NCI-H510A treated with DMSO at 0.1 percent for 48 hours (cell line): Measurements from ENCODE around the gene RETSAT.
"Not testable (repeated sequence)": the region's sequence is repeated elsewhere in the genome, so short reads cannot be mapped to it uniquely, and the experiment has no call there.

Experiments used
- DNase-seq: peaks from one replicate; lab custom pipeline; 2025; lab: John Stamatoyannopoulos, UW

Gene RETSAT

DNA sequence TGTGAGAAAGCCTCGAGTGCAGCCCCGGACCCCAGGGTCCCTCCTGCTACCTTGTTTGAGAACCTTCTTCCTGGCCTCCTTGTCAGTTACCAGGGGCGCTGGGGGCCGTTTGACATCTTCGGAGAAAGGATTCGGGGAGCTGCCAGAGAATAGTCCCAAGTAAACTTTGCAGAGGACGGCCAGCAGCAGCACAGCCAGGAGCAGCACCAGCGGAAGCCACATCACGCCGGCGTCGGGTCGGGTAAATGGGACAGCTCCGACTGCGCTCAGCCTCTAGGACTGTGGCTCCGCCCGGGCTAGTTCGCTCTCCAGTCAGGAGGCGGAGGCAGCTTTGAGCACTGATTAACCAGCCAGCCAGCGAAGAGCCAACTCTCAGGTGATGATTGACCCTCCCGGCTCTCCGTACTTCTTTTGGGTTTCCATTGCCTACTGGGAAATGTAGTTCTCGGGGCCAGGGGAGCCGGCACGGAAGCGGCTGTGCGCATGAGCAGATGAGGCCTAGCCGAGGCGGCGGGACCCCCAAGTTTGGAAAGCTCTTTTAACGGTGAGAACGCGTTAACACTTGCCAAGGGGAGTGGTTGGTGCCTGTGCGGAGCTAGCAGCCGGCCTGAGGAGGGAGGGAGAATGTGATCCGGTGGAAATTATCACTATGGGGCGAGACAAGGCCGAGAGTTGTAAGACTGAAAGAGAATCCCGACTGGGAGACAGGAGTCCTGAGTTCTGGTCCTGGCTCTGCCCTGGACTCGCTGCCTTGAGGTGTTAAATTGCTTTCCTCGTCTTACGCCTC lies at the start of gene RETSAT, which contains the start of gene ELMOD3:
Gene RETSAT (minus strand): TSS at position 243 of the 787 bp plus-strand sequence. CDS start 21 bp downstream, at position 222.
Gene ELMOD3 (plus strand): TSS at position 484 of the 787 bp plus-strand sequence. CDS start 2,430 bp downstream, outside the sequence.
- peak; percentile 98 for DNase-seq

DNA sequence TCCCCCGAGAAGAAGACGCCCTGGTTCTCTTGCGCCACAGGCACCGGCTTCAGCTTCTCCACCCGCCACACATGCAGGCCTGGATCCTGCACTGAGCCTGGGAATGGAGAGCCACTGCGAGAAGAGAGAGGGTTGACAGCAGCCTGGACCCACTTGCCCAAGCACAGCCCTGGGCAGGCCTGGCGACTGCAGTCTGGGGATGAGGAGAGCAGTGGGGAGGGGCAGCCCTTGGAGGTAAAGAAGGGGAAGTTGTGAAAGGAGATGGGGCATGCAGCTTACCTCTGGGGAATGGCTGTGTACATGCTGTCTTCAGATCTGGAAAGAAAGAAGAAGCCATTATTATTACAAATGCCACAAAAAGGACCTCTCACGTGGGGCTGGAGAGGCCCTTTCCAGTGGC lies 47.5 kb upstream of the RETSAT start:
- DNase-seq = no peak

DNA sequence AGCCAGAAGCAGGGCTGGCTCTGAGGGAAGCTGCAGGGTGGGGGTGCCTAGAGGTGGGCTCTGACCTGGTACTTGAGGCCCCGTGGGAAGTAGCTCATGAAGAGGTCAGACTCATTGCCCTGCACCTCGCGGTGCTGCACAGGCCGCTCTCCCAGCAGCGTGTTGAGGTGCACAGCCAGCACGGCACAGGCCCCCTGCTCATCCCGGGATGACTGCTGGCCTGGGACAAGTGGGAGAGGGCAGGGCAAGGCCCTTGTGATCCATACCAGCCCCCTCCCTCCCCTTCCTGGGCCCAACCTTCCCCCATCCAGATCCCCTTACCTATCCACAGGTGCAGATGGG lies 47.1 kb upstream of the RETSAT start:
- no peak for DNase-seq

DNA sequence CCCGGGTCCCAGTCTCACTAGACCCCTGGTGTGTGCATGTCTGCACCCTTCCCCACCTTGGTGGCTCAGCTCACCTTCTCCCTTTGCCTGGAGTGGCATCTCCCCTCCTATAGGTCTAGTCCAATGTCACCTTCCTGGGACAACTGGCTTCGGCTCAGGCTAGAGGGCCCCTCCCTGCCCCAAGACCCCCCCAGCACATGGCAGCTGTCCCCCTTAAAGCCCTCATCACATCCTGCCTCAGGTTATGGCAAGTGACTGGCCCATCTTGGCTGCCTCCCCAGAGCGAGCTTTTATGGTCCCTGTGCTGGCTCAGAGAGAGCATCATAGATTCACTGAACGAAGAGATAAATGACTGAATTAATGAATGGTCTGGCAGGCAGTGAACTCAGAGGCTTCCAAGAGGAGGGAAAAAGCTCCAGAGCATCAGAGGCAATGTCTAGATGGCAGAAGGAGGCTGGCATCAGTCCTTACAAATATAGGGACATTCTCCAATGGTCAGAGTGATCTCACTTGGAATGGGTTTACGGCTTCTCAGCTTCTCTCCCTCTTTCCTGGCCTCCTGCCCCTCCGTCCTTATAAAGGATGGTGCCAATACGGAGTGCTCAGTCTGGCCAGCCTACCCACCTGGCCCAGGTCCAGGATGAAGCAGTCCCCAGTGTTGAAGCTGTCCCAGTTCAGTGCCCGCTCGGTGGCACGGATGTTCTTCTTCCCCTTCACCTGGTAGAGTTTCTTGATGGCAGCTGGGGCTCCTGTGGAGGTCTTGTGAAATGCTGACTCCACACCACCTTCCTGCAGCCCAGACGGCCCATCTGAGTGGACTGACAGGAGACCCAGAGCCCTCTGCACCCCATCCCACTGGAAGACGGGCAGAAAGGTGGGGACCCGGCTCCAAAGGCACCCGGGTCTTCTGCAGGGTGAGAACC lies 46.5 kb upstream of the RETSAT start:
- DNase-seq = no peak

DNA sequence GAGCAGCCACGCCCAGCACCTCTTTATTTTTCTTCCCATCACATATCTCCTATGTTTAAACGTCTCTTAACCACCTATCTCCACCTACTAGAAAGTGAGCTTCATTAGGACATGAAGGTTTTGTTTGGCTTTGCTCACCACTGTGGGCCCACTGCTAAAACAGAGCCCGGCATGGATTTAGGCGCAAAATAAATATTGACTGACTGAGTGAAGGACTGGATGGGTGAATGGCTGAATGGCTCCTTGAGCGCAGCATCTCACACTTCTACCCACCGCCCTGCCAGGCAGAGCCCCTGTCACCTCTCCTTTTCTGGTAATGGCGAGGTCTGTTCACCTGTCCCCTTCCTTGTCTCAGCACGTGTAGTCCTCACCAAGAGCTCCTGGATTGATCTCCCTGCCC lies 45.7 kb upstream of the RETSAT start:
- DNase-seq = no peak

DNA sequence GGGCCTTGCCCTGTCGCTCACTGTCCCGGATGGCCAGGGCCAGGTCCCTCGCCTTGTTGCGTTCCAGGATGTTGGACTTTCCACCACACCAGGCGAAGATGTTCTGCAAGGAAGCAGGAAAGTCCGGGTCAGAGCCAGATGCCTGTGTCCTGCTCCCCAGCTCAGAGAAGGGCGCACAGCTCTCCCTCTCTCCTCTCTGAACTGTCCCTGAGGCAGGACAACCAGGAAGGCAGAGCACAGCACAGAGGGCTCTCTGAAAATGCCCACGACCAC lies 44.8 kb upstream of the RETSAT start:
- no peak for DNase-seq

DNA sequence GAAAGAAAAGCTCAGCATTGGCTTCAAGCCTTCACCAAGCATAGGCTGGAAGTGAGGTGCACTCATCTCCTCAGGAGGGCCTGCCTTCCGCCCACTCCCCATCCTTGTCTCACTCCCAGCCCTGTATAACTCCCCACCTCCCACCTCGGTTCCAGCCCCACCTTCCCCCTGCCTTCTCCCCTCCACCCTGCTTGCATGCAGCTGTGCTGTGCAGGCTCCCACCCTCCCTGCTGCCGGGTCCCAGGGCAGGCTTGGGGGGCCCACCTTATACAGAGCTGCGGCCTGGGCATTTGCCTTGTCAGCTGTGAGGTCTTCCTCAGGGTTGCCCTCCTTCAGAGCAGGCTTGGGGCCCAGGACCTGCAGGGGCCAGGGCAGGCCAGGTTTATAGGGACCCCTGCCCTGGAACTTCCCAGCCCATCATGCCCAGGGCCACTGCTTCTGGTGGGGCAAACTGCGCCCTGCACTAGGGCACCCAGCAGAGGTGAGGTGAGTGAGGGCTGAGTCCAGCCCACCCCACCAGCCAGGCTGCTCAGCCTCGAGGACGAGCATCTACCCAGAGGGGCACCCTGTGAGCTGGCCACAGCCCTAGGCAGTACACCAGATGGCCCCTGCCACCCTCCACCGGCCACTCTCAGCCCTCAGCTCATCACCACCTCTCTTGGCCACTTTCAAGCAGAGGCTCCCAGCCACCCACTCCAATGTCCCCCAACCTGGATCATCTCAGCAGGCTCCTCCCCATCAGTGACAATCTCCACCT lies 44.3 kb upstream of the RETSAT start:
- DNase-seq = no peak

DNA sequence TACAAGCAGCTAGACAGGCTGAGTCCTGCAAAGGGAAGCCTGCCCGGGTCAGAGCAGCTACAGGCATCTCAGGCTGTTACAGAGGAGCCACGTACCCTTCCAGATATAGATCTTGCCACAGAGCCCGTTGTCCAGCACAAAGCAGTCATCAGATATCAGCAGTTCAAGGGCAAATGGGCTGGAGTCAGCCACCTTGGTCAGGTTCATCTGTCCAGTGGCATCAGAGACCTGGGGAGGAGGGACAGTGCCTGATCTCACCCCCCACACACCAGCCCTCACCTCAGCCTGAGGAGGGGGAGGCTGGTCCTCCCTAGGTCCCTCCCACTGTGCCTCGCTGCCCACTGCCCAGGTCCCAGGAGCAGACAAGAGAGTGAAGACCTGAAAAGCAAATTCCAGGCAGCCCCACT lies 43.6 kb upstream of the RETSAT start:
- DNase-seq = no peak

DNA sequence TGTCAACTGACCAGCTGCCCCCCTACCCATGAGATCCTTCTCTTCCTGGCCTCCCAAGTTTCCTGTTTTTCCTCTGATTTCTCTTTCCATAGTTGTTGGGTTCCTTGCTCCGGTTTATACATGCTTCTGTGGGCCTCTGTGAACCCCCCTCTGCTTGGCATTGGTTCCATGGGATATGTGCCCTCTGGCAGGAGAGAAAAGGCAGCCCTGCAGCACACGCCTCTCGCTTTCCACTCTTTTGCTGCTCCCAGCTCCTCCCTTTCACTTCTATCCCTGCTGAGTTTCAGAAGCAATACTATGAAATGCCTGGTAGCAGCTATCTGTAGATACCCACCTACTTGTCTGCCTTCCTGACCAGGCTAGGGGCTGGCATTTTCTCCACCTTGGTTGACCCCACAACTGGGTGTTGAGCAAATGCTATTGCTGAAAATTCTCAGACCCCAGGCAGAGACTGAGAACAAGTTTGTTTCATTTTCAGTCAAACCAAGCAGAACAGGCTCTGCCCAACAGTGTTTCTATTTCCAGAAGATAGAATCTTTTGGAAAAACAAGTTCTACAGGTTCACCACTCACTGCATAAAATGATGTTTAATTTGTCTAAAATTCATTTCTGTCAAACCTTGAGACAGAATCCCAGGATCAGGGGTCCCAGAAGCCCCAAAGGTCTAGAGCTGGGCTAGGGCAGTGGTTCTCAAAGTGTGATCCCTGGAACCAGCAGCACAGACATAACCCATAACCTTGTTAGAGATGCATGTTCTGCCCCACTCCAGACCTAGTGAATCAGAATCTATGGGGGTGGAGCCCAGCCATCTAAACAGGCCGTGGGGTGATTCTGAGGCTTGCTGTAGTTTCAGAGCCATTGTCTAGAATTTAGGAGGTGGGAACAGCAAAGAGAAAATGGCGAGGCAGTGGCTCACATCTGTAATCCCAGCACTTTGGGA lies 42.5 kb upstream of the RETSAT start:
- no peak for DNase-seq

DNA sequence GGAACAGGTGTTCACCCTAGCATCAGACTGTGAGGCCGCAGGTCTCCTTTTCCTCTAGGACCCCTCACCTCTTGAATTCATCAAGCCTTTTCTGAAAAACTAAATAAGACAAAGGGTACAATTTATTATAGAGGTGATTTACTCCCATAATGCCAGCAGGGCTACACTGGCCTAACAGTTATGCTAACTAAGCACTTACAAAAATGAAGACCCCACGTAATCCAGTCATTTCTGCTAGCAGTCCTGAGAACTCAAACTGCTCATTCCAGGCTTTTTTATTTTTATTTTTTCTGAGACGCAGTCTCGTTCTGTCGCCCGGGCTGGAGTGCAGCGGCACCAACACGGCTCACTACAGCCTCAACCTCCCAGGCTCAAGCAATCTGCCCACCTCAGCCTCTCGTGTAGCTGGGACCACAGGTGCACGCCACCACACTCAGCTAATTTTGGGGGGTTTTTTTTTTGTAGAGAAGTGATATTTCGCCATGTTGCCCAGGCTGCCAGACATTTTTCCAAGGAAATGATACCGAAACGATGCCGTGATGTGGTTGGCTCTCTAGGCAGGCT lies 41.7 kb upstream of the RETSAT start:
- no peak for DNase-seq

DNA sequence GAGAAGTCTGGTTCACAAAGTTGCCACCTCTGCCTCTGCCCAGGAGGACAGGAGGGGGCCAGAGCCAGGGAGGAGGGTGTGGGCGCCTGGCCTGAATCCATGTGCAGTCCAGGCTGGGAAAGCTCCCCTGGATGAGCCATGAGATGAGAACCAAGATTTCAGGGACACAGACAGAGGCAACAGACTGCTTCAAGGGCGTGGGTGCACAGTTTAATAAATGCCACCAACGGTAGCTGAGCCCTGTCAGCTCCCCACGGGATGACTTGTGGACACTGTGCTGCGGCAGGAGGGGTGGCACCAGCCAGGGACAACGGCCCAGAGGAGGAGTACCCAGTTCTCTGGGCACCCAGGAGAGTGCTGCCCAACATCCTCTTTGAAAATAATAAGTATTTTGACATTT lies 40.6 kb upstream of the RETSAT start:
- no peak for DNase-seq

DNA sequence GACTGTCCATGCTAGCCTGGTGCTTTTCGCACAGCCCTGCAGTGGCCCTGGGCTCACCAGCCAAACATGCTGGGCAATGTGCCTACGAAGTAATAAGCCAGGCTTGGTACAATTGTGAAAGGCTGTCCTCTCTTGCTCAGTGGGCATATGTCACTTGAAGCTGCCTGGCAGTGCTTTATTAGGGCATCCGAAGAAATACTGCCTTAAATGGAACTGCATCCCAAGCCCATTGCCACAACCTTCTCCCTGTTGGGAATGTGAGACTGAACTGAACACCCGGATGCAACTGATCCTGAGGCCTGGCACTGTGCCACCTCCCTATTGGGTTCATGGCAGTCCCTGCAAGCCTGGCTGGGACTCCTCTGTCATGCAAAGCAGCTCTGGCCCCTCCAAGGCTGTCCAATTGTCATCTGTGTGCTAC lies 39.9 kb upstream of the RETSAT start:
- DNase-seq = peak; percentile 77

DNA sequence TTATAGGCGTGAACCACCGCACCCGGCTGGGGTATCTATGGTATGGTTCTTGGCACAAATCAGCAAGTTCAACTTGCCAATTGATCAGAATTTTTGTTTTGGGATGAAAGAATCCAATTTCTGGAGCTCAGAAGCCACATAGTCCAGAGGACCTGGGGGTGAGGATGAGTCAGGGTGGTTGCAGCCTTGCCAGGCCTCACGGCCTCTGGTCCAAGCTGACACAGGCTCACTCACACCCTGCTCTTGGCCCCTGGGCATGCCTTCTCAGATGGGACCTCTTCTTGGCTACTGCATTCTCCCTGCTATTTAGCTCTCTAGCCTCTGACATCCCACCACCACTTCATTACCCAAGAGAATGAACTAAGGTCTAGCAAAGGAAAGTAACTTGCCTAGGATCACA lies 39.5 kb upstream of the RETSAT start:
- DNase-seq = no peak

DNA sequence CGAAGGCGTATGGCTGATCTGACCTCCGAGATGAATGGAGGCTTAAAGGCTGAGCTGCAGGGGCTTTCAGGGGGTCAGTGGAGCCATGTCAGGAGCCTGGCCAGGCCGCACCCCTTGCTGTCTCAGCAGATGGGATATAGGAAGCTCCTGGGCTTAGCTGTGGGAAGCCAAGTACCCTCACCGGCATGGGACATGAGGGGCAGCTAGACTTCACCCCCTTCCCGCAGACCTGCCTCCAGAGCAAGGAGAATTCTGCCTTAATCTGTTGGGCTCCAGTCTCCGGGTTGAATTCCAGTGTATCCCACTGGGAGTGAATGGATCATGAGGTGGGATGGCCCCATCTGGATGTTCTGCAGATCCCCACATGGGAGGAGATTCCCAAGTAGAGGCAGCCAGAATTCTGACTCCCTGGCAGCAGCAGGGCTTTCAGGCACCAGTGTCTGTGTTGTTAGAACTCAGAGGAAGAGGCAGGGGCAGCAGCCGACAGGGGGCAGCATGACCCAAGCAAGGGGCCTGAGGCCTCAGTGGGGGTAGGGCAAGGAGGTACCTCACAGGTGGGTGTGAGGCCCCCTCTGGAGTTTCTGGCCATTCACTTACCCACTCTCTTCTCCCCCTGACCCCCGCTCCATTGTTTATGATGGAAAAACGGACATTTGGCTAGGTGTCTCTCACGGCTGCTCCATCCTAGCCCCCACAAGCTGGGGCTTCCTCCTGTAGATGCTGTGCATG lies 36.8 kb upstream of the RETSAT start:
- DNase-seq = no peak

DNA sequence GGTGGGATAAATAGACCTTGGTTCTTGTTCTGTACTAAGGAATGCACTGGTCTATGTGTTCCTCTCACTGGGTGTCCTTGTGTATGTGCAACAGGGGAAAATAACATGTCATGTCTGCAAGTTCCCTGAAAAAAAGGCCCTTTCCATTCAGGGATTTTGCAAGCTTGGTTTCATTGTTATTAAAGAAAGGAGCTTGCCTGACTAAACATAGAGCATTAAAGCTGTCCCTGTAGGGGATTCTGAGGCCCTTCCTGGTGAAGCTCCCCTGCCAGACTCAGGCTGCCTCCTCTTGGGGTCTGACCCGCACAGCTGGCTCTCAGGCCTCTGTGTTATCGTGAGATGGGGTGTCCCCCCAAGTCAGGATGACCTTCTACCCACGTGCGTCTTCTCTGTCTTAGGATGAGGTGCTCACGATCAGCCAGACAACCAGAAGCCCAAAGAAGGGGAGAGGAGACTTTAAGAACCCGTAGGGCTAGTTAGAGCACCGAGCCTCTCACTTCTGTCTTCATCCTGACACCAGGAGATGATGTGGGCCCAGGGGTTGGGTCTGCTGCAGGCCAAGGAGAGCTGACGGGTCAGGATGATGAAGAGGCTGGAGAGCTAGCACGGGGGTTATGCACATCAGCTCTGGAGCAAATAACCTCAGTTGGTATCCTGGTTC lies 34.7 kb upstream of the RETSAT start:
- no peak for DNase-seq

DNA sequence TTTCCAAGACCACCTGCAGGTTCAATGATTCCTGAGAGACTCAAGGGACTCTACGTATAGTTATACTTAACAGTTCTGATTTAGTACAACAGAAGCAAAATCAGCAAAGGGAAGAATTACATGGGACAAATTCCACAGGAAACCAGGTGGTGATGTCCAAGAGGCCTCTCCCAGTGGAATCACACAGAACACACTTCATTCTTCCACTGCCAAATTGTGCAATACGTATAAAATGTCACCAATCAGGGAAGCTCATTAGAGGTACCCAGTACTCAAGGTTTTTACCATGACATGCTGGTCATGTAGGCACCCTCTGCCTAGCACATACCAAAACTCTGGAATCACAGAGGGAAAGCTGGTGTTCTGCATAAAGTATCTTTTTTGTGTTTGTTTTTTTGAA lies 33.4 kb upstream of the RETSAT start:
- DNase-seq = no peak

DNA sequence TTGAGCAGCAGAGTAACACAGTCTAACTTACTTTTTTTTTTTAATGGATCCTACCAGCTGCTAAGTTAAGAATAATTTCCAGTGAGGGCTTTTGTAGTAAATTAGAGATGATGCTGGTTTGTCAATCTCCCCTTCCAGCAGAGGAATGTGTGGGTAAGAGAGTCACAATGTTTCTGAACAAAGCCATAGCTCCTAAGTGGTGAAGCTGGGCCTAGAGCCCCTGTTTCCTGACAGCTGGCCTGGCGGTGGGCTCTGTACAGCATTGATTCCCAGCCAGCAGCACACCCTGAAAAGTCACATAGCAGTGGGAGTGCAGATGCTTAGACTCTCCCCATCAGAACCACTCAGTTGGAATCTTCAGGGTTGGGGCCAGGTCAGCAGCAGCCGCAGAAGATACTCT lies 31.4 kb upstream of the RETSAT start:
- DNase-seq = no peak

DNA sequence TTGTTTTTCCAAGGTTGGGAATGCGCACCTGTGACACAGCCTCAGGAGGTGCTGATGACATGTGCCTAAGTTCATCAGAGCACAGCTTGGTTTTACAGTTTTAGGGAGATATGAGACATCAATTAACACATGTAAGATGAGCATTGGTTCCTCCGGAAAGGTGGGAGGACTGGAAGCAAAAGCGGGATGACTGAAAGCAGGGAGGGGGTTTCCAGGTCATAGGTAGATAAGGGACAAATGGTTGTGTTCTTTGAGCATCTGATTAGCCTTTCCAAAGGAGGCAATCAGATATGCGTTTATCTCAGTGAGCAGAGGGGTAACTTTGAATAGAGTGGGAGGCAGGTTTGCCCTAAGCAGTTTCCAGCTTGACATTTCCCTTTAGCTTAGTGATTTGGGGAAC lies 29.5 kb upstream of the RETSAT start:
- DNase-seq = no peak

DNA sequence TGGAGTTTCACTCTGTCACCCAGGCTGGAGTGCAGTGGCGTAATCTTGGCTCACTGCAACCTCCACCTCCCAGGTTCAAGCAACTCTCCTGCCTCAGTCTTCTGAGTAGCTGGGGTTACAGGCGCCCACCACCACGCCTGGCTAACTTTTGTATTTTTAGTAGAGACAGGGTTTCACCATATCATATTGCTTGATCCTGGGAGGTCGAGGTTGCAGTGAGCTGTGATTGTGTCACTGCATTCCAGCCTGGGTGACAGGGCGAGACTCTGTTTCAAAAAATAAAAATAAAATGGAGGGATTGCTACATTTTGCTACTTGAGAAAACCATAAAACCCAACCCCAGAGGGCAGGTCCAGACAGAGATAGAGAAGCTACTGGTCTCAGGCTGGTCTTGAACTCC lies 28.8 kb upstream of the RETSAT start:
- not testable (repeated sequence) for DNase-seq

DNA sequence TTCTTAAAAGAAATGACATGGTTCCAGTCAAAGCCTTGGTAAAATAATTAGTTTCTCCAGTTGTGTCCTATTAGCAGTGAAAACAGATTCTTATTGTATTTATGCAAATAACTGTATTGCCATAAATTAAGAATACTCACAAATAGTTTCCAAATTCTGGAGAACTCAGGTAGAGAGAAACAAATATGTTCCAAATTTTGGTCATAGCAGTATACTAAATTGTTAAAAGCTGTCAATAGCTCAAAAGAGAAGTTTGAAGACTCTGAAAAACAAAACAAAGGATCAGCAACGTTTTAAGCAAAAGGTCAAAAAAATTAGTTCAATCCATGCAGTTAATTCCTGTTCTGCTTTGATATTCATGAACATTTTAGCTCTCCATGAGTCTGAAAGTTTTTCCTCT lies 25.7 kb upstream of the RETSAT start:
- DNase-seq = no peak
